HG03342 (cell line): ENCODE data around the gene GLG1.
"Not testable (repeated sequence)": the region's sequence is repeated elsewhere in the genome, so short reads cannot be mapped to it uniquely, and the experiment has no call there.

Source experiments
- ATAC-seq: cut with Tn5 transposase; IDR thresholded peaks from one replicate; pipeline ENCODE4 v1.9.1; 2021; ENCODE audit warnings: mild to moderate bottlenecking, moderate library complexity; ENCODE audit not compliant: unreplicated experiment

GLG1 gene

GRCh38 chr16:74413485-74413884 lies 193.4 kb downstream of the GLG1 start:
- ATAC-seq, result not testable (repeated sequence)

- not testable (repeated sequence) for ATAC-seq
Measured at GRCh38 chr16:74412775-74413390, 194.0 kb downstream of the GLG1 start.

GRCh38 chr16:74412138-74412774 lies 194.7 kb downstream of the GLG1 start:
- ATAC-seq, result not testable (repeated sequence)

- not testable (repeated sequence) for ATAC-seq
Measured at GRCh38 chr16:74410981-74411380, 195.9 kb downstream of the GLG1 start.

- not testable (repeated sequence) for ATAC-seq
Measured at GRCh38 chr16:74410057-74410957, 196.6 kb downstream of the GLG1 start.

- ATAC-seq, result not testable (repeated sequence)
Measured at GRCh38 chr16:74409185-74409981, 197.5 kb downstream of the GLG1 start.

- ATAC-seq, result not testable (repeated sequence)
Measured at GRCh38 chr16:74407362-74407705, 199.6 kb downstream of the GLG1 start.

- ATAC-seq, result not testable (repeated sequence)
Measured at GRCh38 chr16:74406600-74407361, 200.1 kb downstream of the GLG1 start.

- ATAC-seq, result not testable (repeated sequence)
Measured at GRCh38 chr16:74404148-74404933, 202.6 kb downstream of the GLG1 start.

- not testable (repeated sequence) for ATAC-seq
Measured at GRCh38 chr16:74400238-74400637, 206.7 kb downstream of the GLG1 start.

- not testable (repeated sequence) for ATAC-seq
Measured at GRCh38 chr16:74398212-74398895, 208.6 kb downstream of the GLG1 start.
